ENCODE data around the gene FBXO24. TPM values are rescaled to one million over a fixed set of nuclear protein-coding genes. Genes with fewer than 3 reads are reported as not detected.

FBXO24 gene
- total RNA-seq, 1 donor from 2014 or later = 1.2 TPM

DNA sequence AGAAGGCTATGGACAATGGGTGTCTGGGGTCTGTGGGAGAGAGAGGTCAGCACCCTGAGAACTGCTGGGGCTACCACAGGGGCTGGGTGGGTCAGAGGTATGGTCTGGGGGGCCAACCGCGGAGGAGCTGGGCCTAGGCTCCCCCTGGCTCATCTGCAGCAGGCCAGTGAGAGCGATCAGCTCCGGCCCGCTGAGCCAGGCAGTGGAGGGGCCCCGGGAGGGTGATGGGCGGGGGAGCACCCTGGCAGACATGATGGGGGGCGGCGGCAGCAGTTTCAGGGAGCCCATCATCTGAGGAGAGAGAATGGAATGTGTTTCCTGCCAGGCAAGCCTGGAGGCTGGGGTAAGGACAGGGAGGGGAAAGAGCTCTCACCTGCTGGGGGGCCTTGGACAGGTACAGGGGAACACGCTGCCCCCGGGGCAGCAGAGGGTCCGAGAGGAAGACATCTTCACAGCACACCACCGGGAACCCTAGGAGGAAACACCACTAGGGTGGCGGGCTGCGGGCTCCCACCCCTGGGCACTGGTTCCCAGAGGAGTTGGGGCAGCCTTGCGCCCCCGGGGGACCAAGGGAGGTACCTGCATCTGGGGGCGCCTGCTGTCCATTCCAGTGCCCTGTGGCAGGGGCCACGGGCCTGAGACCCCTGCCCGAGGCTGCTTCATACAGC, 13.7 kb upstream of the FBXO24 start:
- Mint-ChIP-seq H3K27me3 (ENCODE audit: insufficient read depth, low read depth) (peaks cover 7% of the 10 kb centered on the region), H3K9me3 (no peaks in the 10 kb centered on the region), H3K27ac (peak overlapping the region; percentile 14), H3K4me3 (peak overlapping the region; percentile 72), H3K36me3 (peaks cover 6% of the 10 kb centered on the region), H3K4me1 (peaks cover 33% of the 10 kb centered on the region)
- Histone ChIP-seq H3K9me3 (ENCODE audit: low read depth) (no peaks in the 10 kb centered on the region), H3F3A (ENCODE audit: low read depth) (peaks cover 19% of the 10 kb centered on the region), H3K4me1 (peaks cover 16% of the 10 kb centered on the region), H4K20me1 (ENCODE audit: low read depth) (peaks cover 6% of the 10 kb centered on the region), H3K36me3 (no peaks in the 10 kb centered on the region), H2AFZ (replicated peaks) (no peak overlapping the region), H3K27me3 (peaks cover 16% of the 10 kb centered on the region), H3K4me2 (no peak overlapping the region), H3K4me3 (no peak overlapping the region), H3K79me2 (ENCODE audit: low read depth) (no peaks in the 10 kb centered on the region), H3K9ac (no peak overlapping the region), H3K27ac (no peak overlapping the region)
- DNase-seq (ENCODE audit: low spot score) = no peak
- TF ChIP-seq EZH2 (IDR thresholded peaks at IDR 0.05) (no peak), CTCF (IDR thresholded peaks at IDR 0.05) (no peak), EZH2phosphoT487 (IDR thresholded peaks at IDR 0.05) (no peak)

GRCh38 chr7:100572949-100573675, 13.0 kb upstream of the FBXO24 start:
- no peak overlapping the region for H3K27ac Mint-ChIP-seq
- peaks cover 26% of the 10 kb centered on the region for H3K4me1 Mint-ChIP-seq
- no peaks in the 10 kb centered on the region for H3K36me3 ChIP-seq

GRCh38 chr7:100573691-100574361, 12.3 kb upstream of the FBXO24 start, which contains the start of gene SAP25:
Gene SAP25, minus strand, starts transcription at chr7:100573900. Its CDS starts 158 bp downstream, at chr7:100573742.
- Mint-ChIP-seq H3K4me1 (peaks cover 21% of the 10 kb centered on the region), H3K4me3 (no peak within 1 kb of the TSS), H3K36me3 (peaks cover 6% of the 10 kb centered on the region), H3K27me3 (ENCODE audit: insufficient read depth, low read depth) (peaks cover 7% of the 10 kb centered on the region), H3K27ac (no peak within 1 kb of the TSS), H3K9me3 (no peaks in the 10 kb centered on the region)
- peaks cover 15% of the 10 kb centered on the region for H3K4me1 ChIP-seq
- H3K4me3 ChIP-seq = no peak within 1 kb of the TSS
- H3K9ac ChIP-seq = no peak within 1 kb of the TSS
- H2AFZ ChIP-seq (replicated peaks) = no peak within 1 kb of the TSS
- no peaks in the 10 kb centered on the region for H3K9me3 ChIP-seq (ENCODE audit: low read depth)
- DNase-seq (ENCODE audit: low spot score) = no peak
- no peaks in the 10 kb centered on the region for H3K79me2 ChIP-seq (ENCODE audit: low read depth)
- peaks cover 18% of the 10 kb centered on the region for H3F3A ChIP-seq (ENCODE audit: low read depth)
- peaks cover 4% of the 10 kb centered on the region for H4K20me1 ChIP-seq (ENCODE audit: low read depth)
- H3K36me3 ChIP-seq = no peaks in the 10 kb centered on the region
- H3K27me3 ChIP-seq = peaks cover 16% of the 10 kb centered on the region
- H3K4me2 ChIP-seq = no peak within 1 kb of the TSS
- TF ChIP-seq CTCF (IDR thresholded peaks at IDR 0.05) = peak; percentile 22
- TF ChIP-seq EZH2phosphoT487 (IDR thresholded peaks at IDR 0.05) = no peak
- no peak within 1 kb of the TSS for H3K27ac ChIP-seq

More at GRCh38 chr7:100572949-100573675, 13.0 kb upstream of the FBXO24 start:
- H3K27me3 ChIP-seq = peaks cover 16% of the 10 kb centered on the region
- no peaks in the 10 kb centered on the region for H3K9me3 Mint-ChIP-seq
- H3K79me2 ChIP-seq (ENCODE audit: low read depth) = no peaks in the 10 kb centered on the region
- no peak overlapping the region for H3K27ac ChIP-seq
- TF ChIP-seq EZH2 (IDR thresholded peaks at IDR 0.05) (no peak), CTCF (IDR thresholded peaks at IDR 0.05) (no peak), EZH2phosphoT487 (IDR thresholded peaks at IDR 0.05) (no peak)
- H3K36me3 Mint-ChIP-seq = peaks cover 6% of the 10 kb centered on the region
- H3K9me3 ChIP-seq (ENCODE audit: low read depth) = no peaks in the 10 kb centered on the region
- peaks cover 16% of the 10 kb centered on the region for H3K4me1 ChIP-seq
- DNase-seq (ENCODE audit: low spot score) = no peak
- H3K4me3 Mint-ChIP-seq = no peak overlapping the region
- no peak overlapping the region for H3K4me3 ChIP-seq
- H2AFZ ChIP-seq (replicated peaks) = no peak overlapping the region
- H3K9ac ChIP-seq = no peak overlapping the region
- H3K27me3 Mint-ChIP-seq (ENCODE audit: insufficient read depth, low read depth) = peaks cover 7% of the 10 kb centered on the region
- H4K20me1 ChIP-seq (ENCODE audit: low read depth) = peaks cover 6% of the 10 kb centered on the region
- H3F3A ChIP-seq (ENCODE audit: low read depth) = peaks cover 19% of the 10 kb centered on the region
- H3K4me2 ChIP-seq = no peak overlapping the region
